GM12801 (cell line): ENCODE data around the gene PASK.

ENCODE experiments used
- TF ChIP-seq, protein P1 (sequence below): IDR thresholded peaks from one replicate; pipeline ENCODE4 v1.5.1; 2011; ENCODE audit warnings: control low read depth; ENCODE audit not compliant: insufficient read length; ENCODE audit errors: extremely low read depth

The PASK gene

GRCh38 chr2:241150660-241151530, 1.6 kb upstream of the PASK start:
- TF ChIP-seq, protein P1, sequence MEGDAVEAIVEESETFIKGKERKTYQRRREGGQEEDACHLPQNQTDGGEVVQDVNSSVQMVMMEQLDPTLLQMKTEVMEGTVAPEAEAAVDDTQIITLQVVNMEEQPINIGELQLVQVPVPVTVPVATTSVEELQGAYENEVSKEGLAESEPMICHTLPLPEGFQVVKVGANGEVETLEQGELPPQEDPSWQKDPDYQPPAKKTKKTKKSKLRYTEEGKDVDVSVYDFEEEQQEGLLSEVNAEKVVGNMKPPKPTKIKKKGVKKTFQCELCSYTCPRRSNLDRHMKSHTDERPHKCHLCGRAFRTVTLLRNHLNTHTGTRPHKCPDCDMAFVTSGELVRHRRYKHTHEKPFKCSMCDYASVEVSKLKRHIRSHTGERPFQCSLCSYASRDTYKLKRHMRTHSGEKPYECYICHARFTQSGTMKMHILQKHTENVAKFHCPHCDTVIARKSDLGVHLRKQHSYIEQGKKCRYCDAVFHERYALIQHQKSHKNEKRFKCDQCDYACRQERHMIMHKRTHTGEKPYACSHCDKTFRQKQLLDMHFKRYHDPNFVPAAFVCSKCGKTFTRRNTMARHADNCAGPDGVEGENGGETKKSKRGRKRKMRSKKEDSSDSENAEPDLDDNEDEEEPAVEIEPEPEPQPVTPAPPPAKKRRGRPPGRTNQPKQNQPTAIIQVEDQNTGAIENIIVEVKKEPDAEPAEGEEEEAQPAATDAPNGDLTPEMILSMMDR = no peak

GRCh38 chr2:241149925-241150659, 820 bp upstream of the PASK start, which contains the start of gene PPP1R7:
PPP1R7 (plus strand) TSS chr2:241150467; CDS start chr2:241150496, 29 bp downstream.
- TF ChIP-seq, protein P1 = no peak

DNA sequence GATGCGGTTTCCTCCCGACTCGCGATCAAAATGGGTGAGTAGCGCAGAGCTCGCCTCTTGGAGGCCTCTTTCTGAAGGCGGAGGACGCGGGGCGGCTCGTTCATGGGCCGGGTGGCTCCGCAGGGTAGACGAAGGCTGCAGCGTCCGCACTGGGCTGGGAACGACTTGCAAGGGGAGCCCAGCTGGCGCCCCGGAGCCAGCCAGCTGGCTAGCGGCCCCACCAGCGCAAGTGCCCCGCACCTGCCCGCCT, 328 bp upstream of the PASK start:
- TF ChIP-seq, protein P1 = no peak

DNA sequence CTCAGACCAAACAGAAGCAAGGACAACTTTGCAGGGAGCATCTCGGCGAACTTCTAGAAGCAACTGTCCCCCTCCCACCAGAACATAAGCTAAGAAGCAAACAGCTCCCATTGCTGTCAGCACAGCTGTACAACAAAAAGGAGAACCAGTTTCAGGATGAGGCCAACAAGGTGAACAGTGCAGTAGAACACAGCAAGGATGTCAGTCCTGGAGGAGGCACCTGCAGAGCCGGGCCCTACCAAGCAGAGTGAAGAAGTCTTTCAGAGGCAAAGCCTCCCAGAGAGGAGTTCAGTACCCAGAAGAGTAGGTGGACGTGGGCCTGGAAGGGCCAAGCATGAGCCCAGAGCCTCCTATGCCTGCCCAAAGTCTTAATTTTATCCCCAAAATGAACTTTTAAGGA, 1.0 kb downstream of the PASK start:
- TF ChIP-seq, protein P1 = no peak

DNA sequence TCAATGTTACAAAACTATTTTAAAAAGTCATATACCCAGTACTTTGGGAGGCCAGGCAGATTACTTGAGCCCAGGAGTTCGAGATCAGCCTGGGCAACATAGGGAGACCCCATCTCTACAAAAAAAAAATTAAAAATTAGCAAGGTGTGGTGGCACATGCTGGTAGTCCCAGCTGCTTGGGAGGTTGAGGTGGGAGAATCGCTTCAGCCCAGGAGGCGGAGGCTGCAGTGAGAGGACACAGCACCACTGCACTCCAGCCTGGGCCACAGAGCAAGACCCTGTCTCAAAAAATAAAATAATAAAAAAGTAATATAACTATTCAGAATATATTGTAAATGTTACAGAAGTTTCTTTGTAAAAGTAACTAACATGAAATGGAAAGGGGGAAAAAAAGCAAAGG, 1.9 kb downstream of the PASK start:
- TF ChIP-seq, protein P1 = no peak

GRCh38 chr2:241146286-241146685, 3.0 kb downstream of the PASK start:
- TF ChIP-seq, protein P1 = no peak

- TF ChIP-seq, protein P1 = no peak
These were observed 6.7 kb downstream of the PASK start for GRCh38 chr2:241142593-241142992.
